Endothelial cell of umbilical vein (primary cell): ENCODE measurements around the gene MYH7. TPM values are rescaled to one million over a fixed set of nuclear protein-coding genes. Genes with fewer than 3 reads are reported as not detected.

Experiments
- BruUV-seq: library from RNA; stranded (reverse); fragments of 400-500 nt; replicated peaks from 2 replicates; lab custom pipeline; 2021; lab: Mats Ljungman, UMichigan
- CTCF ChIA-PET: fragments of 300-600, 350-600 bp; sonication (Branson Sonifier 250); formaldehyde crosslinking; loops from one replicate; lab custom pipeline; 2021; ENCODE audit warnings: antibody characterized with exemption, inconsistent platforms; lab: Charles Lee
- POLR2A ChIA-PET: fragments of 300-600, 350-600 bp; sonication (Branson Sonifier 250); formaldehyde crosslinking; loops from one replicate; lab custom pipeline; 2021; ENCODE audit warnings: antibody characterized with exemption, inconsistent platforms; lab: Charles Lee
- DNase-seq: peaks from one replicate; pipeline ENCODE4 v3.0.0-alpha.2; 2011; ENCODE audit warnings: low read depth, low spot score
- FAIRE-seq: peaks from 2 replicates; lab custom pipeline; 2011; peaks lifted over from hg19 to GRCh38; lab: Jason Lieb, UNC
- H2AFZ ChIP-seq: 2 replicates; pipeline ENCODE4 v1.6.0; 2012; ENCODE audit warnings: low read depth, low read length, control low read depth, inconsistent platforms
- H3K27ac ChIP-seq: 2 replicates; pipeline ENCODE4 v1.5.1; 2011; ENCODE audit warnings: low read depth, mild to moderate bottlenecking, control low read depth, low read length, moderate library complexity; ENCODE audit not compliant: insufficient read depth
- H3K27me3 ChIP-seq, 2 experiments: 2 replicates each; pipeline versions ENCODE4 v1.6.0 to v1.6.1; 2011; ENCODE audit warnings: low read length in 2 of 2, mixed read lengths in 1 of 2; ENCODE audit not compliant: control insufficient read depth in 2 of 2, insufficient read depth in 2 of 2
- H3K36me3 ChIP-seq, 2 experiments: 2 replicates in 1 of 2; 3 replicates in 1 of 2; pipeline ENCODE4 v1.5.1; 2011; ENCODE audit warnings: low read length in 2 of 2, mild to moderate bottlenecking in 1 of 2, moderate library complexity in 1 of 2; ENCODE audit not compliant: control insufficient read depth in 2 of 2, insufficient read depth in 2 of 2; ENCODE audit errors: extremely low read depth in 1 of 2
- H3K4me1 ChIP-seq: 3 replicates; pipeline ENCODE4 v1.5.1; 2011; ENCODE audit warnings: mild to moderate bottlenecking, low read length; ENCODE audit not compliant: control insufficient read depth, insufficient read depth; ENCODE audit errors: extremely low read depth
- H3K4me2 ChIP-seq: 2 replicates; pipeline ENCODE4 v1.6.1; 2011; ENCODE audit warnings: low read length, control low read depth, mixed read lengths; ENCODE audit not compliant: insufficient read depth
- H3K4me3 ChIP-seq, 3 experiments: fragments of 200-600 bp in 1 of 3; sonication (generic), shearing (Covaris generic) in 1 of 3; replicated peaks in 1 of 3; 2 replicates each; pipeline ENCODE4 v1.5.1; 2011 to 2016; ENCODE audit warnings: control low read depth in 3 of 3, low read length in 3 of 3, mild to moderate bottlenecking in 2 of 3, inconsistent platforms in 1 of 3, low read depth in 1 of 3, moderate library complexity in 1 of 3; ENCODE audit not compliant: insufficient read depth in 1 of 3
- H3K79me2 ChIP-seq: 2 replicates; pipeline ENCODE4 v1.6.0; 2012; ENCODE audit warnings: low read length, inconsistent platforms; ENCODE audit not compliant: control insufficient read depth, insufficient read depth
- H3K9ac ChIP-seq: replicated peaks from 2 replicates; pipeline ENCODE3; 2011; ENCODE audit warnings: low read length, control low read depth; ENCODE audit not compliant: insufficient read depth; ENCODE audit errors: extremely low read depth
- H3K9me1 ChIP-seq: replicated peaks from 3 replicates; pipeline ENCODE4 v1.6.0; 2011; ENCODE audit warnings: mild to moderate bottlenecking, low read length; ENCODE audit not compliant: control insufficient read depth, insufficient read depth; ENCODE audit errors: extremely low read depth
- H3K9me3 ChIP-seq: replicated peaks from 2 replicates; pipeline ENCODE4 v1.5.1; 2012; ENCODE audit warnings: low read length, inconsistent platforms; ENCODE audit not compliant: control insufficient read depth, insufficient read depth
- H4K20me1 ChIP-seq: replicated peaks from 2 replicates; pipeline ENCODE3; 2011; ENCODE audit warnings: mild to moderate bottlenecking, low read length; ENCODE audit not compliant: control insufficient read depth, insufficient read depth; ENCODE audit errors: extremely low read depth
- CTCF ChIP-seq, 2 donors: IDR thresholded peaks; 1 replicate in 1 of 2; 2 replicates in 1 of 2; pipeline ENCODE4 v1.5.1; 2011; ENCODE audit warnings: low read length in 2 of 2, mild to moderate bottlenecking in 2 of 2, moderate library complexity in 2 of 2, control low read depth in 1 of 2, inconsistent platforms in 1 of 2, low read depth in 1 of 2; ENCODE audit not compliant: insufficient read depth in 1 of 2; ENCODE audit errors: extremely low read depth in 1 of 2
- EZH2 ChIP-seq: IDR thresholded peaks from 2 replicates; pipeline ENCODE4 v1.6.1; 2012; ENCODE audit warnings: borderline replicate concordance, low read depth, mild to moderate bottlenecking, moderate library complexity, low read length, inconsistent platforms; ENCODE audit not compliant: severe bottlenecking
- FOS ChIP-seq: IDR thresholded peaks from 2 replicates; pipeline ENCODE4 v1.6.1; 2011; ENCODE audit warnings: mild to moderate bottlenecking, low read length, moderate library complexity, borderline replicate concordance; ENCODE audit not compliant: insufficient read depth
- GATA2 ChIP-seq: IDR thresholded peaks from 2 replicates; pipeline ENCODE4 v1.7.0; 2011; ENCODE audit warnings: low read depth, mild to moderate bottlenecking, moderate library complexity, mixed read lengths, low read length; ENCODE audit not compliant: insufficient read length, insufficient read depth
- JUN ChIP-seq: IDR thresholded peaks from 2 replicates; pipeline ENCODE4 v1.6.1; 2011; ENCODE audit warnings: borderline replicate concordance, low read depth; ENCODE audit not compliant: insufficient read length, insufficient read depth
- MAX ChIP-seq: IDR thresholded peaks from 2 replicates; pipeline ENCODE4 v1.6.1; 2011; ENCODE audit not compliant: insufficient read depth, insufficient read length
- MYC ChIP-seq: IDR thresholded peaks from one replicate; pipeline ENCODE4 v1.6.1; 2011; ENCODE audit warnings: mild to moderate bottlenecking, low read depth, low read length
- POLR2A ChIP-seq: IDR thresholded peaks from 2 replicates; pipeline ENCODE4 v1.6.1; 2012; ENCODE audit warnings: low read depth, mild to moderate bottlenecking, control low read depth, low read length
- POLR2AphosphoS5 ChIP-seq: IDR thresholded peaks from 2 replicates; pipeline ENCODE4 v1.6.1; 2012; ENCODE audit warnings: low read depth, mild to moderate bottlenecking, control low read depth, low read length, moderate library complexity; ENCODE audit not compliant: insufficient read depth
- dilution Hi-C: fragments of 300-500 bp; cut with MboI; formaldehyde crosslinking; loops from one replicate; pipeline ENCODE4 v1.15.0; 2019; ENCODE audit warnings: low sequenced_read_pairs; ENCODE audit not compliant: extremely low pct_ligation_motif_present
- intact Hi-C: fragments of 100-400 bp; cut with micrococcal nuclease; formaldehyde crosslinking; loops from one replicate; pipeline ENCODE4 v1.10.0; 2022
- polyA plus RNA-seq, 4 experiments: library from polyadenylated mRNA; depleted of rRNA in 3 of 4; stranded (reverse) in 3 of 4; unstranded in 1 of 4; fragments of >200 nt; gene quantifications; 2 replicates each; pipeline versions ENCODE4 v1.2.1 to v1.2.3, GENCODE V29; 2011 to 2012; ENCODE audit warnings: missing spikeins in 1 of 4
- total RNA-seq: library from RNA; stranded (reverse); gene quantifications from 2 replicates; pipeline ENCODE4 v1.2.3, GENCODE V29; 2021

MYH7 gene
- total and polyA plus RNA-seq, 2 donors (not counting 3 experiments of a cell fraction or from before 2014, with no cell fraction given): not detected

DNA sequence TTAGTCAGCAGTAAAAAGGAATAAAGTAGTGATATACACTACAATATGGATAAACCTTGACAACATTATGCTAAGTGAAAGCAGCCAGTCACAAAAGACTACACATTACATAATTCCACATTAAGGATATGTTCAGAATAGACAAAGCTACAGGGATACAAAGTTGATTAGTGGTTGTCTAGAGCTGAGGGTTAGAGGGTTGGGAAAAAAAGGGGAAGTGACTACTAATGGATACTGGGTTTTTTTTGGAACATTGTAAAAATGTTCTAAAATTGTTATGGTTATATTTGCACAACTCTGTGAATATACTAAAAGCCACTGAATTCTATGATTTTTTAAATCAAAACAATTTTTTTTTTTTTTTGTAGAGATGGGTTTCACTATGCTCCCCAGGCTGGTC is 29.2 kb upstream of the MYH7 start:
- Histone ChIP-seq H2AFZ (no peak overlapping the region), H3K4me2 (no peak overlapping the region), H3K36me3 (no peaks in the 10 kb centered on the region), H4K20me1 (no peaks in the 10 kb centered on the region), H3K4me3 (no peak overlapping the region), H3K4me1 (no peaks in the 10 kb centered on the region), H3K9me3 (no peaks in the 10 kb centered on the region), H3K79me2 (peaks cover under 1% of the 10 kb centered on the region), H3K9me1 (no peaks in the 10 kb centered on the region), H3K9ac (no peak overlapping the region), H3K27me3 (no peaks in the 10 kb centered on the region), H3K27ac (no peak overlapping the region)
- intact Hi-C loops: no loop called here
- BruUV-seq: no TSS peak
- DNase-seq (no peak), FAIRE-seq (no peak)
- POLR2A ChIA-PET: no interaction called here
- dilution Hi-C loops: no loop called here
- no peak for TF ChIP-seq MYC
- no peak for TF ChIP-seq POLR2AphosphoS5
- no peak for TF ChIP-seq GATA2
- TF ChIP-seq CTCF (IDR thresholded peaks at IDR 0.05; ENCODE audit: extremely low read depth in 1 of 2, insufficient read depth in 1 of 2, low read depth in 1 of 2, low read length in 2 of 2): no peak
- no peak for TF ChIP-seq FOS
- no peak for TF ChIP-seq MAX
- TF ChIP-seq POLR2A: no peak
- no peak for TF ChIP-seq EZH2
- no peak for TF ChIP-seq JUN
- CTCF ChIA-PET: interaction anchor here (1.2 kb wide), 1 partner anchor 10 kb away, joined by 3 read pairs; no protein-coding TSS in a partner anchor
